ENCODE measurements around the gene TNFSF11.

- no peak for TF ChIP-seq CTCF (IDR thresholded peaks at IDR 0.05; ENCODE audit: borderline replicate concordance, extremely low read depth, low read length, poor library complexity, severe bottlenecking)
- no peak for TF ChIP-seq EZH2 (IDR thresholded peaks at IDR 0.05; ENCODE audit: borderline replicate concordance, low read depth, low read length, severe bottlenecking)
Observed at GRCh38 chr13:42534785-42535184, 39.2 kb upstream of the TNFSF11 start.
